NT2/D1 (cell line): ENCODE data around the gene OAT.
"Not testable (repeated sequence)": the region's sequence is repeated elsewhere in the genome, so short reads cannot be mapped to it uniquely, and the experiment has no call there.

Experiments used
- DNase-seq: peaks from one replicate; pipeline ENCODE4 v3.0.0-alpha.2; 2011; ENCODE audit warnings: low read depth, low spot score
- H3K27me3 ChIP-seq: 2 replicates; pipeline ENCODE4 v1.6.0; 2011; ENCODE audit warnings: mild to moderate bottlenecking; ENCODE audit not compliant: insufficient read length, insufficient read depth
- H3K36me3 ChIP-seq: 2 replicates; pipeline ENCODE4 v1.6.1; 2011; ENCODE audit warnings: mild to moderate bottlenecking, low read length, mixed read lengths; ENCODE audit not compliant: insufficient read depth, insufficient read length
- H3K4me1 ChIP-seq: 2 replicates; pipeline ENCODE4 v1.5.1; 2011; ENCODE audit not compliant: insufficient read depth, insufficient read length
- H3K4me3 ChIP-seq: 2 replicates; pipeline ENCODE4 v1.5.1; 2011; ENCODE audit warnings: low read depth; ENCODE audit not compliant: insufficient read length
- H3K9ac ChIP-seq: 2 replicates; pipeline ENCODE4 v1.6.0; 2011; ENCODE audit warnings: low read depth; ENCODE audit not compliant: insufficient read length
- H3K9me3 ChIP-seq: 2 replicates; pipeline ENCODE4 v1.5.1; 2011; ENCODE audit warnings: mild to moderate bottlenecking, low read length; ENCODE audit not compliant: insufficient read depth
- SUZ12 ChIP-seq: IDR thresholded peaks from 2 replicates; pipeline ENCODE4 v1.6.1; 2011; ENCODE audit not compliant: insufficient read length, insufficient read depth; ENCODE audit errors: extremely low read depth
- YY1 ChIP-seq: IDR thresholded peaks from 2 replicates; pipeline ENCODE4 v1.6.1; 2011; ENCODE audit not compliant: insufficient read length, insufficient read depth
- ZNF274 ChIP-seq: IDR thresholded peaks from 2 replicates; pipeline ENCODE4 v1.6.1; 2011; ENCODE audit warnings: mild to moderate bottlenecking, low read depth, low read length

OAT gene

GRCh38 chr10:124446830-124447750 is 28.4 kb upstream of the OAT start:
- H3K9me3 ChIP-seq: no peaks in the 10 kb centered on the region
- H3K27me3 ChIP-seq: no peaks in the 10 kb centered on the region
- no peak overlapping the region for H3K9ac ChIP-seq
- TF ChIP-seq SUZ12 (no peak), ZNF274 (no peak), YY1 (no peak)
- peaks cover 9% of the 10 kb centered on the region for H3K36me3 ChIP-seq
- no peaks in the 10 kb centered on the region for H3K4me1 ChIP-seq
- DNase-seq: no peak
- H3K4me3 ChIP-seq: no peak overlapping the region

- not testable (repeated sequence) for H3K9ac ChIP-seq, H3K9me3 ChIP-seq, H3K36me3 ChIP-seq, DNase-seq, H3K27me3 ChIP-seq, H3K4me1 ChIP-seq, H3K4me3 ChIP-seq
These were observed 23.0 kb upstream of the OAT start for GRCh38 chr10:124441694-124442093.

- Histone ChIP-seq H3K9me3 (no peaks in the 10 kb centered on the region), H3K36me3 (no peaks in the 10 kb centered on the region), H3K4me1 (no peaks in the 10 kb centered on the region), H3K4me3 (no peak overlapping the region), H3K9ac (no peak overlapping the region), H3K27me3 (no peaks in the 10 kb centered on the region)
- DNase-seq: no peak
- no peak for TF ChIP-seq ZNF274
- TF ChIP-seq YY1: no peak
- no peak for TF ChIP-seq SUZ12
These were observed 17.5 kb upstream of the OAT start for GRCh38 chr10:124436191-124436638.

- H3K9ac ChIP-seq: not testable (repeated sequence)
These were observed 17.0 kb upstream of the OAT start for GRCh38 chr10:124435683-124436082.

GRCh38 chr10:124433461-124433860 is 14.7 kb upstream of the OAT start:
- Histone ChIP-seq H3K4me1 (no peaks in the 10 kb centered on the region), H3K9ac (no peak overlapping the region), H3K36me3 (no peaks in the 10 kb centered on the region), H3K9me3 (no peaks in the 10 kb centered on the region), H3K27me3 (no peaks in the 10 kb centered on the region), H3K4me3 (no peak overlapping the region)
- TF ChIP-seq SUZ12 (no peak), ZNF274 (no peak), YY1 (no peak)
- DNase-seq: no peak

More at GRCh38 chr10:124435683-124436082, 17.0 kb upstream of the OAT start:
- not testable (repeated sequence) for H3K36me3 ChIP-seq, DNase-seq, H3K27me3 ChIP-seq, H3K4me3 ChIP-seq, H3K9me3 ChIP-seq, H3K4me1 ChIP-seq

- H3K4me3 ChIP-seq: no peak overlapping the region
- no peaks in the 10 kb centered on the region for H3K27me3 ChIP-seq
- TF ChIP-seq YY1 (no peak), SUZ12 (no peak), ZNF274 (no peak)
- no peaks in the 10 kb centered on the region for H3K36me3 ChIP-seq
- no peak overlapping the region for H3K9ac ChIP-seq
- DNase-seq: no peak
- no peaks in the 10 kb centered on the region for H3K9me3 ChIP-seq
- H3K4me1 ChIP-seq: no peaks in the 10 kb centered on the region
These were observed 11.4 kb upstream of the OAT start for GRCh38 chr10:124430077-124430476.

GRCh38 chr10:124429576-124429975 is 10.9 kb upstream of the OAT start:
- Histone ChIP-seq H3K4me3 (no peak overlapping the region), H3K9me3 (no peaks in the 10 kb centered on the region), H3K4me1 (no peaks in the 10 kb centered on the region), H3K9ac (no peak overlapping the region), H3K36me3 (no peaks in the 10 kb centered on the region), H3K27me3 (no peaks in the 10 kb centered on the region)
- TF ChIP-seq ZNF274: no peak
- no peak for TF ChIP-seq SUZ12
- TF ChIP-seq YY1: no peak
- DNase-seq: no peak

- Histone ChIP-seq H3K9ac (no peak overlapping the region), H3K27me3 (no peaks in the 10 kb centered on the region), H3K4me3 (no peak overlapping the region), H3K36me3 (no peaks in the 10 kb centered on the region), H3K9me3 (no peaks in the 10 kb centered on the region), H3K4me1 (no peaks in the 10 kb centered on the region)
- no peak for DNase-seq
- TF ChIP-seq ZNF274 (no peak), YY1 (no peak), SUZ12 (no peak)
These were observed 9.6 kb upstream of the OAT start for GRCh38 chr10:124428207-124428777.
